WTC11 (cell line): ENCODE results near the gene STRA8.

Source experiments
- ATF2 ChIP-seq: sonication (generic); formaldehyde crosslinking; IDR thresholded peaks from 2 replicates; pipeline ENCODE4 v1.8.1; 2022; ENCODE audit warnings: low read depth, missing genetic modification reagents, borderline replicate concordance
- CTCF ChIP-seq: fragments of 200-600 bp; IDR thresholded peaks from 2 replicates; pipeline ENCODE4 v1.8.0; 2022; ENCODE audit warnings: antibody characterized with exemption
- FOXK1 ChIP-seq: sonication (generic); formaldehyde crosslinking; IDR thresholded peaks from 2 replicates; pipeline ENCODE4 v1.8.0; 2022; ENCODE audit warnings: mild to moderate bottlenecking, moderate library complexity, missing genetic modification reagents
- PRRX2 ChIP-seq: fragments of 250-450 bp; sonication (Bioruptor Pico); IDR thresholded peaks from 2 replicates; pipeline ENCODE4 v1.8.0; 2021; ENCODE audit warnings: mild to moderate bottlenecking

- no peak for TF ChIP-seq FOXK1 (CRISPR knock-in tag)
- no peak for TF ChIP-seq PRRX2 (CRISPR knock-in tag)
- no peak for TF ChIP-seq CTCF
- no peak for TF ChIP-seq ATF2 (CRISPR knock-in tag)
Measured at GRCh38 chr7:135259702-135260101, 26.1 kb downstream of the STRA8 start.
